Activated naive CD8-positive, alpha-beta T cell (primary cell): ENCODE results near the gene ANXA2.

Experiments used
- H3K27ac Mint-ChIP-seq: one replicate; pipeline ENCODE4 v1.8.0; 2021; ENCODE audit warnings: mixed read lengths
- H3K27me3 Mint-ChIP-seq: one replicate; pipeline ENCODE4 v1.8.0; 2021; ENCODE audit warnings: mixed read lengths
- H3K36me3 Mint-ChIP-seq: one replicate; pipeline ENCODE4 v1.8.0; 2021; ENCODE audit warnings: mixed read lengths
- H3K4me1 Mint-ChIP-seq: one replicate; pipeline ENCODE4 v1.8.0; 2021; ENCODE audit warnings: low read depth, mixed read lengths
- H3K4me3 Mint-ChIP-seq: one replicate; pipeline ENCODE4 v1.8.0; 2021; ENCODE audit warnings: mild to moderate bottlenecking, mixed read lengths
- H3K9me3 Mint-ChIP-seq: one replicate; pipeline ENCODE4 v1.8.0; 2021; ENCODE audit warnings: low read depth, mixed read lengths

ANXA2 gene

DNA sequence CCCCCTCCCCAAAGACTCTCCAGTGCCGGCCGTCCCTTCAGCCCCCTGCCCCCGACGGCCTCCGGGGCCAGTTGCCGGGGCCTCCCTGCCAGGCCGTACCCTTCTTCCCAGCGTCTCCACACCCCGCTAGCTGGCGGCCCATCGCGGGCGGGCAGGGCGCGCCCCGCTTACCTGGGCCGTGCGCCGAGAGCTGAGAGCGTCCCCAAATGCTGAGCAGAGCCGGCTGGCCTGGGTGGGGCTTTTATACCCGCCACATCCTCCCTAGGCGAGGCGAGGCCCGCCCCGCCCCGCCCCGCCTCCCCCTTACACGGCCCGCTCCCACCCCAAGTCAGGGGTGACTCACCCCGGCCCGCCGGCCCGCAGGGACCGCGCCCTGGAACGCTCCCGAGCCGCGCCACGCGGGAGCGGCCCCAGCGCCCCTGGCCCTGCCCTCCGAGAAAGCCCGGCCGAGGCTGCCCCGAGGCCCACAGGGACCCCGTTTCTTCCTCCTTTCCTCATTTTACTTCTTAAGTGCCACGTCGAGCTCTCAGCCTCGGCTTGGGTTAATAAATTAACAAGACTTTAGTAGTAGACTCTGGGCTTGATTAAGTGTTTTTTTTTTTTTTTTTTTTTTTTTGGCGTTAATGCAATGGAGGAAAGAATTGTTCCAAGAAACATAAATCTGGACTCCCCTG lies at the start of gene ANXA2:
Gene ANXA2 (minus strand): TSS at position 215 of the 674 bp plus-strand sequence. CDS start 11,911 bp downstream, outside the sequence.
- H3K9me3 Mint-ChIP-seq: no peaks in the 10 kb centered on the region
- H3K27me3 Mint-ChIP-seq: no peaks in the 10 kb centered on the region
- peak within 1 kb of the TSS; percentile 77 for H3K27ac Mint-ChIP-seq
- H3K4me1 Mint-ChIP-seq: peaks cover 38% of the 10 kb centered on the region
- peak within 1 kb of the TSS; percentile 90 for H3K4me3 Mint-ChIP-seq
- H3K36me3 Mint-ChIP-seq: no peaks in the 10 kb centered on the region

DNA sequence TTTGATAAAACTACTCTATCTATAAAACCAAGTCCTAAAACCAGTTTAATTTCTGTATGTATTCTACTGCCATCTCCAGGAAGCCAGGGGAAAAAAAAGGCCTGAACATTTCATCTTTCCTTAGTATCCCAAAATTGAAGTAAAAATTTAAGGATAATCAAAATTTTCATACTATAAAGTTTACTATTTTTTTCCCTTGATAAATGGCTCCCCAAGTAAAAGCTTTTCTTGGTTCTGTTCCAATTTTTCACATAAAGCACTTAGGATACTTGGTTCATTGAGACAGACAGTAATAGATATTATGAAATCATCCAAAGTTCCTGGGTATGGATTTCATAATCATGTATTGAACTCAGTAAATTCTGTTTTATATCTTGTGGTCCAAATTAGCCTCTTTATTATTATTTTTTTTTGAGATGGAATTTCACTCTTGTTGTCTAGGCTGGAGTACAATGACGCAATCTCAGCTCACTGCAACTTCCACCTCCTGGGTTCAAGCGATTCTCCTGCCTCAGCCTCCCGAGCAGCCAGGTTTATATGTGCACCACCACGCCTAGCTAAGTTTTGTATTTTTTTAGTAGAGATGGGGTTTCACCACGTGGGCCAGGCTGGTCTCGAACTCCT lies 46.6 kb upstream of the ANXA2 start:
- no peak overlapping the region for H3K27ac Mint-ChIP-seq
- H3K9me3 Mint-ChIP-seq: no peaks in the 10 kb centered on the region
- H3K36me3 Mint-ChIP-seq: peaks cover 4% of the 10 kb centered on the region
- H3K4me1 Mint-ChIP-seq: peaks cover 5% of the 10 kb centered on the region
- no peak overlapping the region for H3K4me3 Mint-ChIP-seq
- no peaks in the 10 kb centered on the region for H3K27me3 Mint-ChIP-seq

- peaks cover 2% of the 10 kb centered on the region for H3K36me3 Mint-ChIP-seq
- peaks cover 5% of the 10 kb centered on the region for H3K4me1 Mint-ChIP-seq
- no peaks in the 10 kb centered on the region for H3K9me3 Mint-ChIP-seq
- no peak overlapping the region for H3K27ac Mint-ChIP-seq
- no peak overlapping the region for H3K4me3 Mint-ChIP-seq
- H3K27me3 Mint-ChIP-seq: no peaks in the 10 kb centered on the region
Observed at GRCh38 chr15:60442763-60443162, 45.0 kb upstream of the ANXA2 start.

DNA sequence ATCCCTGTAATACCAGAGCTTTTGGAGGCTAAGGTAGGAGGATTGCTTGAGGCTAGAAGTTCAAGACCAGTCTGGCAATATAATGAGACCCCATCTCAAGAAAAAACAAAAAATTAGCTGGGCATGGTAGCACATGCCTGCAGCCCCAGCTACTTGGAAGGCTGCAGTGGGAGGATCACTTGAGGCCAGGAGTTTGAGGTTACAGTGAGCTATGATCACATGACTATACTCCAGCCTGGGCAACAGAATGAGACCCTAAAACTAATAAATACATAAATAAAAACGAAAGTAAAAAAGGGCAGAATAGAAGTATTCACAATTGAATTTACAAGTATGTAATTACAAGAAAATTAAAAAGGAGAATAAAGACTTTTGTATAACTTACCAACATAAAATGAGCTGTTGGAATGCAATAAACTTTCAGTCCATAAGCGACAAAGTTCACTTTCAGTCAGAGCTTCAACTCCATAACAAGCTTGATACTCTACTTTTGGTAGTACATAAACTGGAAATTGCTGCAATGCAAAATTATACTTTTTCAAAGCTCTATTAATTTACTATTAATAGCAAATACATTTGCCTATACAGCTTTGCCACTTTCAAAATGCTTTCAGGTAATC lies 44.4 kb upstream of the ANXA2 start:
- no peak overlapping the region for H3K4me3 Mint-ChIP-seq
- no peaks in the 10 kb centered on the region for H3K9me3 Mint-ChIP-seq
- peaks cover 5% of the 10 kb centered on the region for H3K4me1 Mint-ChIP-seq
- H3K27me3 Mint-ChIP-seq: no peaks in the 10 kb centered on the region
- H3K27ac Mint-ChIP-seq: no peak overlapping the region
- H3K36me3 Mint-ChIP-seq: peaks cover 2% of the 10 kb centered on the region

DNA sequence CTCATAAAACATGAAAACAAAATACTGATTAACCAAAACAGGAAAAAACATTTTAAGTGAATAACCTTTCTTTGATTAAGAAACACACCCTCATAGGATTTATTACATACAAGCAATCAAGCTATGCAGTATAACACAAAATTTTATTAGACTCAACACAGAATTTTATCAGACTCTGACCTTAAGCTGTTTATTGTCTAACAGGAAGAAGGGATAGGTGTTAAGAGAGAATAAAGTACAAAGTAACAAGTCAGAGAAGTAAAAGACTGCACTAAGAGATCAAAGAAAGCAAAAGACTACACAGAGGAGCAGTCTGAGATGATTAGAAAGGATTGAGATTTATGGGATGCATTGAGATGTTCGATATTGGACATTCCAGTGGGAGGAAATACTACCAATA lies 43.5 kb upstream of the ANXA2 start:
- H3K9me3 Mint-ChIP-seq: no peaks in the 10 kb centered on the region
- H3K27me3 Mint-ChIP-seq: no peaks in the 10 kb centered on the region
- peaks cover 5% of the 10 kb centered on the region for H3K4me1 Mint-ChIP-seq
- H3K4me3 Mint-ChIP-seq: no peak overlapping the region
- H3K27ac Mint-ChIP-seq: peak overlapping the region; percentile 2
- peaks cover 2% of the 10 kb centered on the region for H3K36me3 Mint-ChIP-seq

DNA sequence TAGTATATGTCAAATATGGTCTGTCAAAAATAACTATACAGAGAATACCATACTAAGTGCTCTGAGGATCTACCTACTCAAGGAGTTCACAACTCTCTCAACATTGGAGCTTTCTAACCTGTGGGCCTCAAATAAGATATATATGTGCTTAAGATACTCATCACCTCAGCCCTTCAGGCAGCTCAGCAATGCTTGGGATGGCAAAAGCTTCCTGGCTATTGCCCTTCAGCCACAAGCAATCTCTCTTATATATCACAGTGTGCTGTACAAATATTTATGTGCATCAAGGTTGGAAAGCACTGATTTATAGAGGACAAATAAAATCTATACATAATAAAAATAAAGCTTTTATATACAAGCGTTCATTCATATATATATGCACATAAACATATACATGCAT lies 40.9 kb upstream of the ANXA2 start:
- Mint-ChIP-seq H3K27me3 (no peaks in the 10 kb centered on the region), H3K4me3 (no peak overlapping the region), H3K9me3 (no peaks in the 10 kb centered on the region), H3K36me3 (peaks cover 4% of the 10 kb centered on the region), H3K4me1 (peaks cover 5% of the 10 kb centered on the region), H3K27ac (no peak overlapping the region)

DNA sequence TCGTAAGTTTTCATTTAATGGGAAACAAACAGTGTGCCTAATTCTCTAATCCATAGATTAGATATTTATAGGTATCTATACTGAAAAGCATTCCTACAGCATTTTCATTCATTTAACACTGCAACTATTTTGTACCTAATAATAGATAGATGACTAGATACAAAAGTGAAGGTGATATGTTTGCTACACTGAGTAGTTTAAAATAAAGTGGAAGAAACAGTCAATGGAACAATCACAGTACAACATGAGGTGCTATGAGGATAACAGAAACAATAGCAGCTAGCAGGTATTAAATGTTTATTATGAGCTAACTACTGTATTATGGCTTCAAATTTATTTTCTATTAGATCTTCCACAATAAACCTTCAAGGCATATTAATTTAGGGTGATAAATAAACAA lies 31.1 kb upstream of the ANXA2 start:
- H3K36me3 Mint-ChIP-seq: peaks cover 11% of the 10 kb centered on the region
- peaks cover under 1% of the 10 kb centered on the region for H3K4me1 Mint-ChIP-seq
- no peaks in the 10 kb centered on the region for H3K27me3 Mint-ChIP-seq
- H3K4me3 Mint-ChIP-seq: no peak overlapping the region
- H3K9me3 Mint-ChIP-seq: no peaks in the 10 kb centered on the region
- no peak overlapping the region for H3K27ac Mint-ChIP-seq

DNA sequence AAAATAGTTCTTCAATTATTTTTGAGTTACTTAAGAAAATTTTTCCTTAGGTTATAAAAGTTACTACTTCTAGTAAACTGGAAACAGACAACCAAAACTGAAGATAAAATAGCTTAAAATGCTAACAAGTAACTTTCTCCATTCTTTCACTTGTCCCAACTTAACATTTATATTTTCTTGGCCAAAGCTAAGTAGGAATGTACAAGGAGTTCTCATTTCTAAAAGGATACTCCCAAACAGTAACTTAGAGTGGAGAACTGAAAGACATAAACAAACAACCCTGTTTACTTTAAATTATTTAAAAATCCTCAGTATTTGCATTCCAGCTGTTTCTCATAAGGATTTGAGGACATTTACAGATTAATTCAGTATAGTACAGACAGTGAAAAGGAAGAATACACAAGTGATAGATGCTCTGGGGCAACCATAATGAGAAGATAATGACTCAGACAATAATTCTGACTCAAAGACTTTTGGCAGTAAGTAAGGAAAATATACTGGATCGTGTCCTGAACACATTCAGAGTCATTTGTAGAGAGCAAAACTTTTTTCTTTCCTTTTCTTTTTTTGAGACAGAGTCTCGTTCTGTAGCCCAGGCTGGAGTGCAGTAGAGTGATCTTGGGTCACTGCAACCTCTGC lies 29.2 kb upstream of the ANXA2 start:
- no peaks in the 10 kb centered on the region for H3K9me3 Mint-ChIP-seq
- H3K4me1 Mint-ChIP-seq: peaks cover 3% of the 10 kb centered on the region
- H3K4me3 Mint-ChIP-seq: no peak overlapping the region
- peaks cover 13% of the 10 kb centered on the region for H3K36me3 Mint-ChIP-seq
- H3K27me3 Mint-ChIP-seq: no peaks in the 10 kb centered on the region
- H3K27ac Mint-ChIP-seq: no peak overlapping the region

GRCh38 chr15:60425461-60425860 lies 27.7 kb upstream of the ANXA2 start:
- Mint-ChIP-seq H3K9me3 (no peaks in the 10 kb centered on the region), H3K4me3 (no peak overlapping the region), H3K36me3 (peaks cover 9% of the 10 kb centered on the region), H3K4me1 (peaks cover 3% of the 10 kb centered on the region), H3K27ac (no peak overlapping the region), H3K27me3 (no peaks in the 10 kb centered on the region)

DNA sequence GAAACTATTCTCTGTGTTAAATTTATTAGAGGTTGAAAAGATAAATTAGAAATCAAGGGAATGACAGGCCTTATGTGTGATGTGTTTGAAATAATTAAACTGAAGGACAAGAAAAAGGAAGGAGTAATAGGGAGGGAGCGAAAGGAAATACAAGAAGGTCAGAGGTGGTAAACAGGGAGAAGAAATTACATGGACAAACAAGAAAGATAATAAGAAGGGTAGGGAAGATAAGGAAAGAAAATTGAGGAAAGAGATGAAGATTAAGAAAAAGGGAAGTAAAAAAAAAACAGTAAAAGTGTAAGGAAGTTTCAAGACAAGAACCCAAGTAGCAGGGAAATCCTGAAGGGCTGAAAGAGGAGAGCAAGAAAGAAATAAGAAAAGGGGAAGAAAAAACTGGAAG lies 26.2 kb upstream of the ANXA2 start:
- H3K4me1 Mint-ChIP-seq: peaks cover 3% of the 10 kb centered on the region

GRCh38 chr15:60423537-60423936 lies 25.8 kb upstream of the ANXA2 start:
- Mint-ChIP-seq H3K27me3 (no peaks in the 10 kb centered on the region), H3K4me3 (no peak overlapping the region), H3K27ac (no peak overlapping the region), H3K9me3 (no peaks in the 10 kb centered on the region), H3K4me1 (peaks cover 3% of the 10 kb centered on the region), H3K36me3 (peaks cover 7% of the 10 kb centered on the region)

More for the DNA sequence above, 26.2 kb upstream of the ANXA2 start:
- no peaks in the 10 kb centered on the region for H3K27me3 Mint-ChIP-seq
- H3K4me3 Mint-ChIP-seq: no peak overlapping the region
- peaks cover 7% of the 10 kb centered on the region for H3K36me3 Mint-ChIP-seq
- no peaks in the 10 kb centered on the region for H3K9me3 Mint-ChIP-seq
- peak overlapping the region; percentile 46 for H3K27ac Mint-ChIP-seq

GRCh38 chr15:60421544-60421943 lies 23.8 kb upstream of the ANXA2 start:
- Mint-ChIP-seq H3K27ac (no peak overlapping the region), H3K36me3 (peaks cover 7% of the 10 kb centered on the region), H3K9me3 (no peaks in the 10 kb centered on the region), H3K4me1 (peaks cover 3% of the 10 kb centered on the region), H3K4me3 (no peak overlapping the region), H3K27me3 (no peaks in the 10 kb centered on the region)

DNA sequence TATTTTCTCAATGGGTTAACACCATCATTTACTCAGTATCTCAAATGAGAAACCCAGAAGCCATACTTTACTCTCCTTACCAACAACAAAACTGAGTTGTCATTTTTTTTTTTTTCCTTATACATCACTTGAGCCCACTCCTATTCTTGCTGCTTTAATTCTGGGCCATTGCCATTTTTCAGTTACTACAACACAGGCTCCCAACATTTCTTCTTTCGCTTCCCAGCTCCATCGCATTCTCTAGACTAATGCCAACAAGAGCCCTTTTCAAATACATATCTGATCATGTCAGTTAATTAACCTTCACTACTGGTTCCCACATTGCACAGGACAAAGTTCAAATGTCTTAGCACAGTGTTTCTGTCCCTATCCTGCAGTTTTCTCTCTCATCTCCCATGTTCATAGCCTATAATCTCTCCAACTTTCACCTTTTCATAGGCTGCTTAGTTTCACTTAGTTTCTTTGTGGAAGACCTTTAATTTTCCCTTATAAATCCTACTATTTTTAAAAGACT lies 22.5 kb upstream of the ANXA2 start:
- no peak overlapping the region for H3K27ac Mint-ChIP-seq
- peaks cover 4% of the 10 kb centered on the region for H3K36me3 Mint-ChIP-seq
- H3K9me3 Mint-ChIP-seq: no peaks in the 10 kb centered on the region
- no peak overlapping the region for H3K4me3 Mint-ChIP-seq
- peaks cover 3% of the 10 kb centered on the region for H3K4me1 Mint-ChIP-seq
- no peaks in the 10 kb centered on the region for H3K27me3 Mint-ChIP-seq

DNA sequence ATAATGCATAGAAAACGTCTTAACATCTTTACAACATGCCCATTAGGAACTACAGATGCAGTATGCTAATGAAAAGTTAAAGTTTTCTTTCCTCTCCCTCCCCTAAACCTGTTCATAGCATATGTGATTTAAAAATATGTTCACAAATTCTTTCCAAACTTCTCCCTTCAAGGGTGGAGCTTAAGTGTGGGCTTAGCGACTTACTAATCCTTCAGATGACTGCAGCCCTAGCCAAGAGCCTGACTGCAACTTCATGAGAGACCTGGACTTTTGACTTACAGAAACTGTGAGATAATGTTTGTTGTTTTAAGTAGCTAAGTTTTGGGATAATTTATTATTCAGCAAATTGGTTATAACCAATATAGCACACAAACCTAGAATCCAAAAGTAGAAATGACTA lies 22.0 kb upstream of the ANXA2 start:
- no peaks in the 10 kb centered on the region for H3K9me3 Mint-ChIP-seq
- peaks cover 3% of the 10 kb centered on the region for H3K4me1 Mint-ChIP-seq
- H3K4me3 Mint-ChIP-seq: no peak overlapping the region
- H3K27me3 Mint-ChIP-seq: no peaks in the 10 kb centered on the region
- no peak overlapping the region for H3K27ac Mint-ChIP-seq
- H3K36me3 Mint-ChIP-seq: peaks cover 4% of the 10 kb centered on the region

DNA sequence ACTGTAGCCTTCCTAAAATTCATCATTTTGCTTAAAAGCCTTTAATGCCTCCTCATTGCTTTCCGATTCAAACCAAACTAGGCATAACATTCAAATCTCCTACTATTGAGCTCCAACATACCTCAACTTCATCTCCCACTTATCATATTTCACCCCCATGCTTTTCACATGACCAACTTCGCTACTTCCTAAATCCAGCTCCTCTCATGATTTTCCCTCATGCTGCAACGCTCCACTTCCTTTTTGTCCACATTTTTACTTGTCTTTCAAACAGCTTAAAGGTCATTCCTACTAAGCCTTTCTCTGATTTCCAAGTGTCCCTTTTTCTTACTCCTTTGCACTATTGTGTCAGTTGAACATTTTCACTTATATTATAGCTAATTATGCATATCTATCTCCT lies 20.3 kb upstream of the ANXA2 start:
- no peaks in the 10 kb centered on the region for H3K36me3 Mint-ChIP-seq
- no peak overlapping the region for H3K27ac Mint-ChIP-seq
- no peaks in the 10 kb centered on the region for H3K9me3 Mint-ChIP-seq
- no peak overlapping the region for H3K4me3 Mint-ChIP-seq
- no peaks in the 10 kb centered on the region for H3K4me1 Mint-ChIP-seq
- no peaks in the 10 kb centered on the region for H3K27me3 Mint-ChIP-seq
